HepG2 (cell line): ENCODE results near the gene HSP90AB1. TPM values are rescaled to one million over a fixed set of nuclear protein-coding genes. Genes with fewer than 3 reads are reported as not detected.

Experiments
- ARID2 ChIP-seq: sonication (generic); formaldehyde crosslinking; IDR thresholded peaks from 2 replicates; pipeline ENCODE4 v1.8.1; 2022; ENCODE audit warnings: mild to moderate bottlenecking, missing genetic modification reagents, borderline replicate concordance
- ATRX ChIP-seq: sonication (generic); formaldehyde crosslinking; IDR thresholded peaks from 2 replicates; pipeline ENCODE4 v1.4.0; 2020; ENCODE audit warnings: missing genetic modification reagents, borderline replicate concordance
- DRAP1 ChIP-seq: IDR thresholded peaks from 2 replicates; pipeline ENCODE4 v1.6.1; 2016; ENCODE audit warnings: missing genetic modification reagents, missing compliant biosample characterization
- MLXIP ChIP-seq: sonication (generic); formaldehyde crosslinking; IDR thresholded peaks from 2 replicates; pipeline ENCODE4 v1.9.0; 2021; ENCODE audit warnings: missing genetic modification reagents, borderline replicate concordance
- NR1H2 ChIP-seq: sonication (generic); formaldehyde crosslinking; IDR thresholded peaks from 2 replicates; pipeline ENCODE4 v1.8.1; 2022; ENCODE audit warnings: low read depth, missing genetic modification reagents, borderline replicate concordance
- PCBP1 ChIP-seq: fragments of 200-400 bp; formaldehyde crosslinking; IDR thresholded peaks from 2 replicates; pipeline ENCODE4 v1.6.1; 2017; ENCODE audit warnings: mild to moderate bottlenecking, low read depth, low read length, borderline replicate concordance
- POGZ ChIP-seq: sonication (generic); formaldehyde crosslinking; IDR thresholded peaks from 2 replicates; pipeline ENCODE4 v1.4.0; 2020; ENCODE audit warnings: mild to moderate bottlenecking, missing genetic modification reagents
- PRDM10 ChIP-seq: sonication (generic); formaldehyde crosslinking; IDR thresholded peaks from 2 replicates; pipeline ENCODE4 v1.4.0; 2020; ENCODE audit warnings: low read depth, missing genetic modification reagents
- SMC3 ChIP-seq: IDR thresholded peaks from 2 replicates; pipeline ENCODE4 v1.6.1; 2011; ENCODE audit warnings: low read length, improper control_type of control experiment
- ZMYM2 ChIP-seq: sonication (generic); formaldehyde crosslinking; IDR thresholded peaks from 2 replicates; pipeline ENCODE4 v1.8.0; 2022; ENCODE audit warnings: mild to moderate bottlenecking, missing genetic modification reagents
- ZNF18 ChIP-seq: sonication (generic); formaldehyde crosslinking; IDR thresholded peaks from 2 replicates; pipeline ENCODE4 v1.8.0; 2022; ENCODE audit warnings: mild to moderate bottlenecking, missing genetic modification reagents; ENCODE audit not compliant: insufficient replicate concordance
- ZNF253 ChIP-seq: sonication (generic); formaldehyde crosslinking; IDR thresholded peaks from 2 replicates; pipeline ENCODE4 v1.8.0; 2022; ENCODE audit warnings: mild to moderate bottlenecking, missing genetic modification reagents, borderline replicate concordance
- ZNF430 ChIP-seq: sonication (generic); formaldehyde crosslinking; IDR thresholded peaks from 2 replicates; pipeline ENCODE4 v1.9.0; 2021; ENCODE audit warnings: mild to moderate bottlenecking, missing genetic modification reagents
- polyA plus RNA-seq, 8 experiments: library from polyadenylated mRNA; depleted of rRNA in 3 of 8; stranded (reverse) in 7 of 8; unstranded in 1 of 8; fragments of >200 nt; fragmentation: Illumina TruSeq in 4 of 8; extraction: Trizol in 4 of 8; gene quantifications; 2 replicates each; pipeline versions ENCODE4 v1.2.1 to v1.2.3, GENCODE V29; 2011 to 2016; ENCODE audit warnings: low read depth in 4 of 8, missing spikeins in 1 of 8, mixed read lengths in 1 of 8; ENCODE audit not compliant: insufficient read depth in 1 of 8
- total RNA-seq, 5 experiments: library from RNA; depleted of rRNA; stranded (reverse); fragments of >200 nt; fragmentation: Illumina TruSeq; extraction: Trizol; gene quantifications; 2 replicates each; pipeline ENCODE4 v1.2.3, GENCODE V29; 2016; ENCODE audit warnings: low read depth in 1 of 5

HSP90AB1 gene
- total and polyA plus RNA-seq, 2 of the 13 experiments (the other 11 are each of a cell fraction or from before 2014, with no cell fraction given) = 1,325 to 1,472 TPM

- TF ChIP-seq PRDM10 (CRISPR knock-in tag) (no peak), ARID2 (no peak), PCBP1 (no peak), ZNF18 (CRISPR knock-in tag) (no peak), ZMYM2 (CRISPR knock-in tag) (no peak), SMC3 (no peak), POGZ (no peak), ZNF253 (CRISPR knock-in tag) (peak; percentile 69; the same call in 1 of the 2 replicates), ATRX (no peak), MLXIP (CRISPR knock-in tag) (peak; percentile 46; the same call in 1 of the 2 replicates), ZNF430 (CRISPR knock-in tag) (peak; percentile 75), DRAP1 (CRISPR knock-in tag) (peak; percentile 72), NR1H2 (CRISPR knock-in tag) (no peak)
Observed at GRCh38 chr6:44219053-44219814, 27.7 kb upstream of the HSP90AB1 start (continued).
